C4-2B (cell line): Measurements from ENCODE around the gene LRRC47.

Experiments used
- CTCF ChIP-seq: fragments of 450-650 bp; conservative IDR thresholded peaks from 2 replicates; pipeline ENCODE4 v1.5.1; 2017; ENCODE audit warnings: mild to moderate bottlenecking
- ZFX ChIP-seq: fragments of 450-650 bp; IDR thresholded peaks from 2 replicates; pipeline ENCODE4 v1.6.1; 2017

GRCh38 chr1:3762873-3763228 lies 33.4 kb downstream of the LRRC47 start:
- TF ChIP-seq CTCF = no peak
- TF ChIP-seq ZFX = no peak
